ENCODE results near the gene CEP57. TPM values are rescaled to one million over a fixed set of nuclear protein-coding genes. Genes with fewer than 3 reads are reported as not detected.
"Not testable (repeated sequence)": the region's sequence is repeated elsewhere in the genome, so short reads cannot be mapped to it uniquely, and the experiment has no call there.

Gene CEP57
- total RNA-seq, 1 donor from 2014 or later, result 27.8 TPM

- no peak for DNase-seq (ENCODE audit: low spot score)
- intact Hi-C loops (cut with DNase I), result loop anchor here (5.0 kb wide), 1 partner anchor 593 kb away; the partner anchor contains the start of gene CCDC82
These were observed 3.8 kb downstream of the CEP57 start for GRCh38 chr11:95794086-95794485.

GRCh38 chr11:95795627-95796295 is 5.5 kb downstream of the CEP57 start:
- intact Hi-C loops (cut with DNase I), result no loop called here
- DNase-seq (ENCODE audit: low spot score), result no peak

GRCh38 chr11:95796501-95796900 is 6.2 kb downstream of the CEP57 start:
- no peak for DNase-seq (ENCODE audit: low spot score)
- intact Hi-C loops (cut with DNase I), result no loop called here

- DNase-seq (ENCODE audit: low spot score), result no peak
- intact Hi-C loops (cut with DNase I), result no loop called here
These were observed 9.2 kb downstream of the CEP57 start for GRCh38 chr11:95799546-95799945.

- intact Hi-C loops (cut with DNase I), result no loop called here
- no peak for DNase-seq (ENCODE audit: low spot score)
These were observed 10.1 kb downstream of the CEP57 start for GRCh38 chr11:95800438-95800837.

GRCh38 chr11:95802806-95803205 is 12.5 kb downstream of the CEP57 start:
- DNase-seq (ENCODE audit: low spot score), result no peak
- intact Hi-C loops (cut with DNase I), result no loop called here

GRCh38 chr11:95803973-95804372 is 13.7 kb downstream of the CEP57 start:
- DNase-seq (ENCODE audit: low spot score), result no peak
- intact Hi-C loops (cut with DNase I), result no loop called here

- DNase-seq (ENCODE audit: low spot score), result no peak
- intact Hi-C loops (cut with DNase I), result no loop called here
These were observed 15.6 kb downstream of the CEP57 start for GRCh38 chr11:95805869-95806268.

GRCh38 chr11:95806464-95806863 is 16.2 kb downstream of the CEP57 start:
- intact Hi-C loops (cut with DNase I); DNase-seq (ENCODE audit: low spot score): not testable (repeated sequence)

GRCh38 chr11:95811052-95811451 is 20.8 kb downstream of the CEP57 start:
- DNase-seq (ENCODE audit: low spot score); intact Hi-C loops (cut with DNase I): not testable (repeated sequence)

- no peak for DNase-seq (ENCODE audit: low spot score)
- intact Hi-C loops (cut with DNase I), result no loop called here
These were observed 25.7 kb downstream of the CEP57 start for GRCh38 chr11:95816037-95816436.

- no peak for DNase-seq (ENCODE audit: low spot score)
- intact Hi-C loops (cut with DNase I), result no loop called here
These were observed 31.3 kb downstream of the CEP57 start for GRCh38 chr11:95821640-95822039.

- intact Hi-C loops (cut with DNase I), result no loop called here
These were observed 37.4 kb downstream of the CEP57 start for GRCh38 chr11:95827696-95828095.

GRCh38 chr11:95829580-95830259 is 39.4 kb downstream of the CEP57 start:
- no peak for DNase-seq (ENCODE audit: low spot score)
- intact Hi-C loops (cut with DNase I), result no loop called here

More at GRCh38 chr11:95827696-95828095, 37.4 kb downstream of the CEP57 start:
- no peak for DNase-seq (ENCODE audit: low spot score)

- DNase-seq (ENCODE audit: low spot score), result no peak
- intact Hi-C loops (cut with DNase I), result no loop called here
These were observed 41.0 kb downstream of the CEP57 start for GRCh38 chr11:95831198-95831883.

GRCh38 chr11:95832763-95833162 is 42.5 kb downstream of the CEP57 start:
- intact Hi-C loops (cut with DNase I), result no loop called here

GRCh38 chr11:95833378-95833777 is 43.1 kb downstream of the CEP57 start:
- no peak for DNase-seq (ENCODE audit: low spot score)
- intact Hi-C loops (cut with DNase I), result no loop called here

More at GRCh38 chr11:95832763-95833162, 42.5 kb downstream of the CEP57 start:
- DNase-seq (ENCODE audit: low spot score), result no peak

GRCh38 chr11:95835351-95835750 is 45.1 kb downstream of the CEP57 start:
- intact Hi-C loops (cut with DNase I), result loop anchor here (5.0 kb wide), 1 partner anchor 557 kb away; the partner anchor contains the start of gene JRKL
- no peak for DNase-seq (ENCODE audit: low spot score)

GRCh38 chr11:95835768-95836488 is 45.6 kb downstream of the CEP57 start:
- intact Hi-C loops (cut with DNase I), result loop anchor here (5.0 kb wide), 1 partner anchor 556 kb away; the partner anchor contains the start of gene JRKL
- no peak for DNase-seq (ENCODE audit: low spot score)

- DNase-seq (ENCODE audit: low spot score), result no peak
- intact Hi-C loops (cut with DNase I), result no loop called here
These were observed 54.9 kb downstream of the CEP57 start for GRCh38 chr11:95845167-95845566.
